A549 (cell line): ENCODE results near the gene BTBD2. TPM values are rescaled to one million over a fixed set of nuclear protein-coding genes. Genes with fewer than 3 reads are reported as not detected.

Experiments used
- ATAC-seq, 2 experiments: fragments of 200-7000 bp in 1 of 2; fragments of >200 bp in 1 of 2; cut with Nextera tagmentation in 1 of 2; cut with Tn5 transposase in 1 of 2; 3 replicates each; pipeline versions ENCODE4 v1.8.0 to v1.9.1; 2018 to 2020; ENCODE audit warnings: mild to moderate bottlenecking in 1 of 2, moderate library complexity in 1 of 2
- CTCF ChIA-PET: fragments of 300-600 bp; sonication (Branson Sonifier 250); formaldehyde crosslinking; extraction: SDS; loops from one replicate; lab custom pipeline; 2021; ENCODE audit warnings: antibody characterized with exemption, inconsistent platforms; lab: Yijun Ruan, JAX
- POLR2A ChIA-PET: fragments of 350-600 bp; formaldehyde crosslinking; extraction: SDS; loops from one replicate; lab custom pipeline; 2021; ENCODE audit warnings: antibody characterized with exemption, inconsistent platforms; lab: Yijun Ruan, JAX
- DNase-seq, 2 experiments: peaks; one replicate each; pipeline versions ENCODE4 v3.0.0 to v3.0.0-alpha.2; 2011 to 2016; ENCODE audit warnings: low read depth in 1 of 2, low spot score in 1 of 2
- FAIRE-seq: peaks from 2 replicates; lab custom pipeline; 2011; peaks lifted over from hg19 to GRCh38; lab: Jason Lieb, UNC
- H3K27ac ChIP-seq, 2 experiments: fragments of >200 bp; sonication (Bioruptor Twin); formaldehyde crosslinking; 3 replicates each; pipeline ENCODE4 v1.5.1; 2016 to 2017
- H3K4me1 ChIP-seq: fragments of >200 bp; sonication (Bioruptor Twin); formaldehyde crosslinking; 3 replicates; pipeline ENCODE4 v1.6.1; 2016
- H3K4me2 ChIP-seq: fragments of >200 bp; sonication (Bioruptor Twin); formaldehyde crosslinking; 3 replicates; pipeline ENCODE4 v1.6.1; 2016
- H3K4me3 ChIP-seq: fragments of >200 bp; sonication (Bioruptor Twin); formaldehyde crosslinking; 3 replicates; pipeline ENCODE4 v1.5.1; 2016
- H3K9me3 ChIP-seq: fragments of >200 bp; sonication (Bioruptor Twin); formaldehyde crosslinking; 3 replicates; pipeline ENCODE4 v1.6.1; 2016
- CBX2 ChIP-seq: fragments of 200-600 bp; sonication (generic); IDR thresholded peaks from 2 replicates; pipeline ENCODE4 v1.6.1; 2016; ENCODE audit warnings: low read depth, mild to moderate bottlenecking, borderline replicate concordance
- CEBPB ChIP-seq, 2 experiments: fragments of >200 bp in 1 of 2; sonication (Bioruptor Twin) in 1 of 2; formaldehyde crosslinking in 1 of 2; IDR thresholded peaks; 2 replicates each; pipeline ENCODE4 v1.6.1; 2012 to 2016
- CHD2 ChIP-seq: fragments of 150-350 bp; IDR thresholded peaks from 2 replicates; pipeline ENCODE4 v1.6.1; 2014; ENCODE audit warnings: low read length; ENCODE audit not compliant: partially characterized antibody
- EHMT2 ChIP-seq: fragments of 200-600 bp; sonication (generic); IDR thresholded peaks from 2 replicates; pipeline ENCODE4 v1.6.1; 2016; ENCODE audit warnings: antibody characterized with exemption, low read depth, mild to moderate bottlenecking, moderate library complexity
- ESRRA ChIP-seq: fragments of 150-350 bp; IDR thresholded peaks from 2 replicates; pipeline ENCODE4 v1.6.1; 2014; ENCODE audit warnings: mild to moderate bottlenecking, low read length, borderline replicate concordance
- FOSL2 ChIP-seq, 2 experiments: fragments of 450-650 bp in 1 of 2; fragments of >200 bp in 1 of 2; sonication (Bioruptor Twin) in 1 of 2; formaldehyde crosslinking; IDR thresholded peaks; 2 replicates each; pipeline versions ENCODE4 v1.5.0 to v1.6.1; 2016 to 2020; ENCODE audit warnings: mild to moderate bottlenecking in 1 of 2, moderate library complexity in 1 of 2
- FOXS1 ChIP-seq: fragments of 250-450 bp; sonication (Bioruptor Pico); IDR thresholded peaks from 2 replicates; pipeline ENCODE4 v1.5.0; 2020; ENCODE audit warnings: mild to moderate bottlenecking, moderate library complexity
- HDAC2 ChIP-seq: fragments of 200-600 bp; sonication (generic); IDR thresholded peaks from 2 replicates; pipeline ENCODE4 v1.6.1; 2016
- HOXA7 ChIP-seq: fragments of 250-450 bp; sonication (Bioruptor Pico); IDR thresholded peaks from 2 replicates; pipeline ENCODE4 v1.5.0; 2020; ENCODE audit warnings: mild to moderate bottlenecking, moderate library complexity
- HOXB5 ChIP-seq: fragments of 250-450 bp; sonication (Bioruptor Pico); IDR thresholded peaks from 2 replicates; pipeline ENCODE4 v1.5.0; 2020; ENCODE audit warnings: mild to moderate bottlenecking, moderate library complexity
- JUN ChIP-seq, 2 experiments: fragments of >200 bp; sonication (Bioruptor Twin); formaldehyde crosslinking; IDR thresholded peaks; 2 replicates in 1 of 2; 3 replicates in 1 of 2; pipeline ENCODE4 v1.6.1; 2016 to 2017
- KDM1A ChIP-seq: fragments of 200-600 bp; sonication (generic); IDR thresholded peaks from 2 replicates; pipeline ENCODE4 v1.6.1; 2016; ENCODE audit warnings: low read depth, mild to moderate bottlenecking
- MAFK ChIP-seq: fragments of 450-650 bp; IDR thresholded peaks from 2 replicates; pipeline ENCODE4 v1.6.1; 2014; ENCODE audit not compliant: partially characterized antibody
- NFE2L2 ChIP-seq: fragments of 150-350 bp; conservative IDR thresholded peaks from 2 replicates; pipeline ENCODE4 v1.6.1; 2014; ENCODE audit warnings: low read length
- NPAS2 ChIP-seq: fragments of 250-450 bp; sonication (Bioruptor Pico); IDR thresholded peaks from 2 replicates; pipeline ENCODE4 v1.8.0; 2022; ENCODE audit warnings: mild to moderate bottlenecking, moderate library complexity, borderline replicate concordance
- NR3C1 ChIP-seq: fragments of >200 bp; sonication (Bioruptor Twin); formaldehyde crosslinking; IDR thresholded peaks from 3 replicates; pipeline ENCODE4 v1.6.1; 2017
- RAD21 ChIP-seq, 2 experiments: fragments of >200 bp in 1 of 2; sonication (Bioruptor Twin) in 1 of 2; formaldehyde crosslinking in 1 of 2; IDR thresholded peaks in 1 of 2; conservative IDR thresholded peaks in 1 of 2; 2 replicates in 1 of 2; 3 replicates in 1 of 2; pipeline ENCODE4 v1.6.1; 2012 to 2018; ENCODE audit warnings: inconsistent platforms in 1 of 2
- RFX5 ChIP-seq: fragments of 450-650 bp; IDR thresholded peaks from 2 replicates; pipeline ENCODE4 v1.7.1; 2014; ENCODE audit warnings: antibody characterized with exemption, mild to moderate bottlenecking, moderate library complexity
- RNF2 ChIP-seq: fragments of 200-600 bp; sonication (generic); IDR thresholded peaks from 2 replicates; pipeline ENCODE4 v1.6.1; 2016; ENCODE audit warnings: low read depth, mild to moderate bottlenecking, antibody characterized with exemption, moderate library complexity, borderline replicate concordance
- SREBF2 ChIP-seq: fragments of 450-650 bp; IDR thresholded peaks from 2 replicates; pipeline ENCODE4 v1.6.1; 2014; ENCODE audit warnings: mild to moderate bottlenecking, moderate library complexity
- WGBS: methylation state at CpG from one replicate; pipeline ENCODE4 v1.1.6; 2017; ENCODE audit errors: missing lambda C conversion rate; 5-methylcytosine and 5-hydroxymethylcytosine counted together
- polyA plus RNA-seq, 4 experiments: library from polyadenylated mRNA; depleted of rRNA in 3 of 4; stranded (reverse); fragments of >200 nt; fragmentation: RNase III in 1 of 4; extraction: RNeasy Plus Mini Kit Qiagen cat#74134 plus additional on column Dnase treatment in 1 of 4; gene quantifications; 2 replicates in 3 of 4; 3 replicates in 1 of 4; pipeline ENCODE4 v1.2.3, GENCODE V29; 2011 to 2017
- TF ChIP-seq, protein P1 (sequence below): fragments of 150-350 bp; IDR thresholded peaks from 2 replicates; pipeline ENCODE4 v1.6.1; 2014; ENCODE audit warnings: low read depth, mild to moderate bottlenecking, low read length
- TF ChIP-seq, protein P2 (sequence below): fragments of 200-600 bp; sonication (generic); IDR thresholded peaks from 2 replicates; pipeline ENCODE4 v1.6.1; 2016; ENCODE audit warnings: antibody characterized with exemption, mild to moderate bottlenecking, moderate library complexity

BTBD2 gene
- polyA plus RNA-seq, 2 of the 4 experiments (the other 2 are of a cell fraction), result 16.3 to 29.6 TPM

DNA sequence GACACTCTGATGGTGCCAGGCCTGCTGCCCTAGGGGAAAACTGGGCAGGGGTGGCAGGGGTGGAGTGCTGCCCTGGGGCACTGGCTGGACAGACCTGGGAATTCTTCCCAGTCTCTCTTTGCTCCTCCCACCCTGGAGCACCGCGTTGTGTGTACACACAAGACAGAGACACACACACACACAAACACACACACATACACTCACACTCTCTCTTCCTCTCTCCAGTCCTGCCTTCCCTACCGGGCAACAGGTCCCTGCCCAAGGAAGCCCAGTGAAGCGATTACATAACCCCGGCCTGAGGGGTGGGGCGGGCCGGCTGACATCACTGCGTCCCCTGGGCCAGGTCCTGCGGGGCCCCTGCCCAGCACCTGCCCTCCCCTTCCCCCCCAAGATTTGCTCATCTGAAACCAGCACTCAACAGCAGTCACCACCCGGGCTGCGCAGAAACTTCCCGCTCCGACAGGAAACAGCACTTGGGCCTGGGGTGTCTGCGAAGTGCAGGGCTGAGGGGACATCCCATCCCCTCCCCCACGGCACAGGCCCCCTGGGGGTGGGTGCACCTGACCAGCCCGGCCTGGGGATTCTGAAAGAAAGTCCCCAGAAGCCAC, 34.3 kb upstream of the BTBD2 start:
- Histone ChIP-seq H3K9me3 (no peaks in the 10 kb centered on the region), H3K27ac (peak overlapping the region; percentile 95 to 100), H3K4me1 (peaks cover 61% of the 10 kb centered on the region), H3K4me2 (peak overlapping the region; percentile 85), H3K4me3 (peak overlapping the region; percentile 99)
- ChIA-PET CTCF (interaction anchor here (1.2 to 1.8 kb wide), 2 partner anchors 21 to 30 kb away, joined by 4 to 7 read pairs; no protein-coding TSS in a partner anchor), POLR2A (no interaction called here)
- ATAC-seq (peak; percentile 7 to 57; a peak in 5 of 6 replicates), FAIRE-seq (no peak), DNase-seq (peak in 1 of 2 experiments; percentile 76)
- TF ChIP-seq CHD2, result no peak
- peak; percentile 12 to 57; a peak in 1 of 4 replicates for TF ChIP-seq CEBPB (IDR thresholded peaks at IDR 0.05)
- WGBS, result 1% methylated on average over 8 of the region's 16 CpGs

DNA sequence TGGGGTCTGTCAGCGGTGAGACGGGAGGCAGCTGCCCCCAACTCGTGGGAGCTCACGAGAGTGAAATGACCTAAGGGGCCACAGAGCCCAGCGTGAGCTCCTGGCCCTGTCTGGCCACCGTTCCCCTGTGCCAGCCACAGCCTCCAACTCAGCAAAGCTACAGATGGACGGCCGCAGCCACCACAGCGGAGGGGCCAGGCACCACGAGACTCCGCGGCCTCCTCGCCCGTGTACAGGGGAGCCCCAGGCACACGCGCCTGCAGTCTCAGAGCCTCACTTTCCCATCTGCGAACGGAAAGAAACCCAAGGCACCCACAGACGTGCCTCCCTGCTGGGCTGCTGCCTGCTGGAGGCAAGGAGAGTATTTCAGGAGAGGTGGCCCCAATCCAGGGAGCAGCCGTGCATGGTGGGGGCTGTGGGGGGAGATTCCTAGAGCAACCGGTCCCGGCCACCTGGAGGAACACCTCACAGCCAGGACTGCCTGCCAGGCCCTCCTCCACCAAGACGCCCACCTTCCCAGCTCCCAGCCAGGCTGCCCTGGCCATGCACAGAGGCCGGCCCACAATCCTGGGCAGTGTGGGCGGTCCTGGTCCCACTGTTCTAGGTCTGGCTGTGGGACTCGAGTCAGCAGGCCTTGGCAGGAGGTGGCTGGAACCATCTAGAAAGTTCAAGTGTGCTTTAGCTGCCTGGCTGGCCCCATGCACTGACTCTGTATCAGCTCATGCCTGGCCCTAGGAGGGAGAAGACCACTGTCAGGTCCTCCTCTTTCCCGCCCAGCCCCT, 33.6 kb upstream of the BTBD2 start:
- peak overlapping the region; percentile 99 for H3K4me3 ChIP-seq
- WGBS, result 77% methylated on average over 13 of the region's 27 CpGs
- H3K4me1 ChIP-seq, result peaks cover 64% of the 10 kb centered on the region
- DNase-seq, result no peak
- CTCF ChIA-PET, result interaction anchor here (0.6 to 2.6 kb wide), 6 partner anchors 10 to 45 kb away, joined by 3 to 7 read pairs (median 4); no protein-coding TSS in a partner anchor
- H3K9me3 ChIP-seq, result no peaks in the 10 kb centered on the region
- FAIRE-seq, result no peak
- peak overlapping the region; percentile 95 to 100; a peak in 5 of 6 replicates for H3K27ac ChIP-seq
- TF ChIP-seq HOXA7 (no peak), RFX5 (no peak), NFE2L2 (no peak), CBX2 (no peak)
- TF ChIP-seq, protein P1, sequence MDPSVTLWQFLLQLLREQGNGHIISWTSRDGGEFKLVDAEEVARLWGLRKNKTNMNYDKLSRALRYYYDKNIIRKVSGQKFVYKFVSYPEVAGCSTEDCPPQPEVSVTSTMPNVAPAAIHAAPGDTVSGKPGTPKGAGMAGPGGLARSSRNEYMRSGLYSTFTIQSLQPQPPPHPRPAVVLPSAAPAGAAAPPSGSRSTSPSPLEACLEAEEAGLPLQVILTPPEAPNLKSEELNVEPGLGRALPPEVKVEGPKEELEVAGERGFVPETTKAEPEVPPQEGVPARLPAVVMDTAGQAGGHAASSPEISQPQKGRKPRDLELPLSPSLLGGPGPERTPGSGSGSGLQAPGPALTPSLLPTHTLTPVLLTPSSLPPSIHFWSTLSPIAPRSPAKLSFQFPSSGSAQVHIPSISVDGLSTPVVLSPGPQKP, result no peak
- POLR2A ChIA-PET, result interaction anchor here (1.3 kb wide), 1 partner anchor 14 kb away, joined by 5 read pairs; no protein-coding TSS in a partner anchor
- ATAC-seq, result peak; percentile 6 to 43; a peak in 4 of 6 replicates
- peak overlapping the region; percentile 85 for H3K4me2 ChIP-seq

DNA sequence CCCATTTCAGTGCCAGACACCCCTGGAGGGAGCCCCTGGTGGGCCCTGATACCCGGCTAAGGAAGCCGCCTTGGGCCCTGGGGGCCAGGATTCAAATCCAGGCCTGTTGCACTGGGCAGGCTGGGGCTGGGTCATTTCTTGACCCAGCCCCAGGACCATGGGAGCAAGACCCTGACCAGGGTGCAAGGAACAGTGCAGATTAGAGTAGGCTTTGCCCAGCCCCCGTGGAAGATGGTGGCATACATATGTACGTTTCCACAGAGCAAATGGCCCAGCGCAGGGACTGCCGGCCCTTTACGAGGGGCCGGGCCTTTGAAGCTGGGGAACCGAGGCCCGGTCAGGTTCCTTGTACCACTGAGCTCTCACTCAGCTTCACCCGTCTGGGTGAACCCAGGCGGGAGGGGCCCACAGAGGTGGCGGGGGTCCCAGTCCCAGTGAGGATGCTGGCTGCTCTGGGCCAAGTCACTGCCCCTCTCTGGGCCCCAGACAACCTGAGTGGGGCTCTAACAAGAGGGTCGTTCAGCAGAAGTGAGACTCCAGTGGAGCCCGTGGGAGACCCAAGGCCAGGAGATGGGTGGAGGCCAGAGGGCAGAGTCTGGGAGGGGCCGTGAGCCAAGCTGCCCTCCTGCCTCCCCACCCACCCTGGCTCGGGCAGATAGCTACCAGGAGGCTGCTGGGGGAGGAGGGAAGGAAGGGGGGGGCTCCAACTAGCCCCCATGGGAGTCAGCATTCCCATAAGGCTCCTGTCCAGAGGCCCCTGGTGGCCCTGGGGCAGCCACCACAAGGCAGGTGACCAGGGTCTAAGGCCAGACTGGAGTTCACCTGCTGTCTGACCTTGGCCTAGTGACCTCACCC, 32.8 kb upstream of the BTBD2 start:
- FAIRE-seq (no peak), DNase-seq (no peak), ATAC-seq (no peak)
- TF ChIP-seq NR3C1 (no peak), HOXB5 (CRISPR knock-in tag) (no peak), RFX5 (no peak), NPAS2 (no peak), FOXS1 (no peak), MAFK (no peak), SREBF2 (no peak), HDAC2 (no peak), FOSL2 (IDR thresholded peaks at IDR 0.05) (no peak), FOSL2 (CRISPR knock-in tag; IDR thresholded peaks at IDR 0.05) (no peak), ESRRA (no peak), RNF2 (no peak), KDM1A (no peak), RAD21 (conservative IDR thresholded peaks at IDR 0.05 in 1 of 2, IDR thresholded peaks at IDR 0.05 in 1 of 2) (no peak), JUN (IDR thresholded peaks at IDR 0.05) (no peak), EHMT2 (no peak), CHD2 (no peak)
- TF ChIP-seq, protein P2, sequence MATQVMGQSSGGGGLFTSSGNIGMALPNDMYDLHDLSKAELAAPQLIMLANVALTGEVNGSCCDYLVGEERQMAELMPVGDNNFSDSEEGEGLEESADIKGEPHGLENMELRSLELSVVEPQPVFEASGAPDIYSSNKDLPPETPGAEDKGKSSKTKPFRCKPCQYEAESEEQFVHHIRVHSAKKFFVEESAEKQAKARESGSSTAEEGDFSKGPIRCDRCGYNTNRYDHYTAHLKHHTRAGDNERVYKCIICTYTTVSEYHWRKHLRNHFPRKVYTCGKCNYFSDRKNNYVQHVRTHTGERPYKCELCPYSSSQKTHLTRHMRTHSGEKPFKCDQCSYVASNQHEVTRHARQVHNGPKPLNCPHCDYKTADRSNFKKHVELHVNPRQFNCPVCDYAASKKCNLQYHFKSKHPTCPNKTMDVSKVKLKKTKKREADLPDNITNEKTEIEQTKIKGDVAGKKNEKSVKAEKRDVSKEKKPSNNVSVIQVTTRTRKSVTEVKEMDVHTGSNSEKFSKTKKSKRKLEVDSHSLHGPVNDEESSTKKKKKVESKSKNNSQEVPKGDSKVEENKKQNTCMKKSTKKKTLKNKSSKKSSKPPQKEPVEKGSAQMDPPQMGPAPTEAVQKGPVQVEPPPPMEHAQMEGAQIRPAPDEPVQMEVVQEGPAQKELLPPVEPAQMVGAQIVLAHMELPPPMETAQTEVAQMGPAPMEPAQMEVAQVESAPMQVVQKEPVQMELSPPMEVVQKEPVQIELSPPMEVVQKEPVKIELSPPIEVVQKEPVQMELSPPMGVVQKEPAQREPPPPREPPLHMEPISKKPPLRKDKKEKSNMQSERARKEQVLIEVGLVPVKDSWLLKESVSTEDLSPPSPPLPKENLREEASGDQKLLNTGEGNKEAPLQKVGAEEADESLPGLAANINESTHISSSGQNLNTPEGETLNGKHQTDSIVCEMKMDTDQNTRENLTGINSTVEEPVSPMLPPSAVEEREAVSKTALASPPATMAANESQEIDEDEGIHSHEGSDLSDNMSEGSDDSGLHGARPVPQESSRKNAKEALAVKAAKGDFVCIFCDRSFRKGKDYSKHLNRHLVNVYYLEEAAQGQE, result no peak
- H3K9me3 ChIP-seq, result no peaks in the 10 kb centered on the region
- peak overlapping the region; percentile 99; the same call in 2 of the 3 replicates for H3K4me3 ChIP-seq
- WGBS, result 61% methylated on average over 3 of the region's 17 CpGs
- H3K4me1 ChIP-seq, result peaks cover 71% of the 10 kb centered on the region
- peak overlapping the region; percentile 85 for H3K4me2 ChIP-seq
- CTCF ChIA-PET, result interaction anchor here (0.6 to 3.9 kb wide), 5 partner anchors 9 to 45 kb away, joined by 3 to 19 read pairs (median 5); no protein-coding TSS in a partner anchor
- peak overlapping the region; percentile 95 to 100 for H3K27ac ChIP-seq
- POLR2A ChIA-PET, result interaction anchor here (1.3 kb wide), 1 partner anchor 13 kb away, joined by 5 read pairs; no protein-coding TSS in a partner anchor
